ENCODE data around the gene XRCC3.

Gene XRCC3

GRCh38 chr14:103725001-103725682 is 9.9 kb upstream of the XRCC3 start:
- DNase-seq = no peak

GRCh38 chr14:103724116-103724515 is 8.9 kb upstream of the XRCC3 start:
- no peak for DNase-seq

- DNase-seq = no peak
Measured at GRCh38 chr14:103723748-103724081, 8.5 kb upstream of the XRCC3 start.

GRCh38 chr14:103721334-103722120 is 6.3 kb upstream of the XRCC3 start:
- DNase-seq = no peak

GRCh38 chr14:103719751-103720150 is 4.5 kb upstream of the XRCC3 start:
- DNase-seq = no peak

- no peak for DNase-seq
Measured at GRCh38 chr14:103718572-103718971, 3.3 kb upstream of the XRCC3 start.

- no peak for DNase-seq
Measured at GRCh38 chr14:103716899-103717411, 1.7 kb upstream of the XRCC3 start.

GRCh38 chr14:103716091-103716801 is 995 bp upstream of the XRCC3 start:
- no peak for DNase-seq

- DNase-seq = no peak
Measured at GRCh38 chr14:103714063-103714724, 1.1 kb downstream of the XRCC3 start.

GRCh38 chr14:103713304-103714062 is 1.8 kb downstream of the XRCC3 start:
- no peak for DNase-seq

GRCh38 chr14:103712633-103713247 is 2.5 kb downstream of the XRCC3 start:
- no peak for DNase-seq

- DNase-seq = no peak
Measured at GRCh38 chr14:103711516-103712431, 3.5 kb downstream of the XRCC3 start.

- DNase-seq = no peak
Measured at GRCh38 chr14:103710771-103711377, 4.4 kb downstream of the XRCC3 start.

- DNase-seq = no peak
Measured at GRCh38 chr14:103709814-103710213, 5.4 kb downstream of the XRCC3 start.

GRCh38 chr14:103708750-103709187 is 6.5 kb downstream of the XRCC3 start:
- DNase-seq = no peak

GRCh38 chr14:103707329-103708263 is 7.7 kb downstream of the XRCC3 start:
- no peak for DNase-seq

- no peak for DNase-seq
Measured at GRCh38 chr14:103706551-103707328, 8.5 kb downstream of the XRCC3 start.

All from DMS153 (cell line).